ENCODE data around the gene NPIPB6. TPM values are rescaled to one million over a fixed set of nuclear protein-coding genes. Genes with fewer than 3 reads are reported as not detected.

Gene NPIPB6
- total RNA-seq (2022; extraction: Qiagen RNA extraction; ENCODE audit: low read depth) = 0.85 to 2.7 TPM (median 1.9 TPM) in 5 replicates

DNA sequence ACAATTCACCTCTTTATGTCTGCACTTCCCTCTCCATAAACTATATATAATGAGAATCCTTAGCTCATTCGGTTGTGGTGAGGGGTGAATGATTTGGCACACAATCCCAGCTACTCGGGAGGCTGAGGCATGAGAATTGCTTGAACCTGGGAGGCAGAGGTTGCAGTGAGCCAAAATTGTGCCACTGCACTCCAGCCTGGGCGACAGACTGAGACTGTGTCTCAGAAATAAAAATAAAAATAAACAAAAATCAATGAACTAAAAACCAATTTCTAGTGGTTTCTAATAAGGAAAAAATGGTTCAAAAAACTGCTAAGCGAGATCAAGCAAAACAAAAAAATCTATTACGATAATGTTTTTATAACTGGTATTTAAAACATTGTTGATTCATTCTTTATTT, at the start of gene NPIPB6:
TSS of gene NPIPB6 (minus strand) at position 101 of the 400 bp plus-strand sequence. CDS start 686 bp downstream, outside the sequence.

DNA sequence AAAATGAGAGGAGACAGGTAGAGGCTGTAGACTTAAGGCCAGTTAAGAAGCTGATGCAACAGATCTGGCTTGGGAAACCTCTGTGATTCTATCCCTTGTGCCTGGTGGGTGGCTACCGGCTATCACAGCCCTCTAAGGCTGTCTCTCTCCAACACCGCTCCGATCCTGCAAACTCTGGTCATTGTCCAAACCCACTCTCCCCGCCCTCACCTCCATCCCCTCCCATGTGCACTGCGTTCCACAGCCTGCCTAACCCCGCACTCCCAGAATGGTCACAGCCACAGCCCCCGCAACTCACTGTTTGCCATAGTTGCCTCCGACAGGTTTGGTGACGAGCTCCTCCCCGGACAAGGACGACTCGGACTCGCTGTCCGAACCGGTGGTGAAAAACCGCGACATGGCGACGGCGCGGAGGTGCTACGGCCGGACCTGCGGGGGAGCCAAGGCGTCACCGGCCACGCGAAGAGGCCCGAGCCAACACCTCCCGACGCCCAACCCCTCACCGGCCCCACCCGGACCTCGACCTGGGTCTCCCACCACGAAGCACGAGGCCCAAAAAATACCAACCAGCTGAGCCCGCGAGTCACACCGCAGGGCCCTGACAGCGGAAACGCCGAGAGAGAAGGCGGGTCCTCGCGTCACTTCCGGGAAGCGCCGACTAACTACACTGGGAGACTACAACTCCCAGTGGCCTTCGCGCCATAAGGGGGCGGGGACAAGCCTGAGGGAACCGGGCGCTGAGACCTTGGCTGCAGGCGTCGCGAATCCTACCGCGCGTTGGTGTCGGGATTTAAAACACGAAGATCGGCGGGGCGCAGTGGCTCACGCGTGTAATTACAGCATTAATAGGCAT, 40.1 kb upstream of the NPIPB6 start, which contains the start of gene EIF3CL:
TSS of gene EIF3CL (minus strand) at position 622 of the 853 bp plus-strand sequence. CDS start at position 399, 223 bp downstream.

Other genes starting within 250 kb of the NPIPB6 start
- gene XPO6, start 151.5 kb downstream of the NPIPB6 start, total RNA-seq (2022; extraction: Qiagen RNA extraction; ENCODE audit: low read depth) = 80.9 to 105 TPM (median 99.3 TPM) in 5 replicates
- 0.13 to 0.36 TPM (median 0.32 TPM) in 5 replicates for gene SBK1, start 71.0 kb downstream of the NPIPB6 start, total RNA-seq (2022; extraction: Qiagen RNA extraction; ENCODE audit: low read depth)
- gene EIF3CL, start 40.3 kb upstream of the NPIPB6 start, total RNA-seq (2022; extraction: Qiagen RNA extraction; ENCODE audit: low read depth) = 73.7 to 124 TPM (median 76.0 TPM) in 5 replicates
- gene NPIPB7, start 108.8 kb upstream of the NPIPB6 start, total RNA-seq (2022; extraction: Qiagen RNA extraction; ENCODE audit: low read depth) = 0.11 to 0.45 TPM (median 0.24 TPM) in 4 of 5 replicates, not detected in the other
- gene CLN3, start 128.6 kb upstream of the NPIPB6 start, total RNA-seq (2022; extraction: Qiagen RNA extraction; ENCODE audit: low read depth) = 20.3 to 35.8 TPM (median 33.5 TPM) in 5 replicates
- gene APOBR, start 131.1 kb upstream of the NPIPB6 start, total RNA-seq (2022; extraction: Qiagen RNA extraction; ENCODE audit: low read depth) = 0.05 to 0.07 TPM (median 0.06 TPM) in 5 replicates
- gene IL27, start 143.3 kb upstream of the NPIPB6 start, total RNA-seq (2022; extraction: Qiagen RNA extraction; ENCODE audit: low read depth) = not detected in 5 replicates
- 12.6 to 15.5 TPM (median 14.8 TPM) in 5 replicates for gene NUPR1, start 175.5 kb upstream of the NPIPB6 start, total RNA-seq (2022; extraction: Qiagen RNA extraction; ENCODE audit: low read depth)
- gene SGF29, start 190.4 kb upstream of the NPIPB6 start, total RNA-seq (2022; extraction: Qiagen RNA extraction; ENCODE audit: low read depth) = 18.6 to 23.1 TPM (median 21.3 TPM) in 5 replicates
- gene SULT1A2, start 233.5 kb upstream of the NPIPB6 start, total RNA-seq (2022; extraction: Qiagen RNA extraction; ENCODE audit: low read depth) = 0.09 to 0.22 TPM (median 0.15 TPM) in 3 of 5 replicates, not detected in the others
- gene SULT1A1, start 246.5 kb upstream of the NPIPB6 start, total RNA-seq (2022; extraction: Qiagen RNA extraction; ENCODE audit: low read depth) = 4.7 to 6.8 TPM (median 5.4 TPM) in 5 replicates